Vagina (tissue), 2 donors: ENCODE results near the gene SMPD4. TPM values are rescaled to one million over a fixed set of nuclear protein-coding genes. Genes with fewer than 3 reads are reported as not detected.
"Not testable (repeated sequence)": the region's sequence is repeated elsewhere in the genome, so short reads cannot be mapped to it uniquely, and the experiment has no call there.

ENCODE experiments used
- DNase-seq, 2 donors: peaks; one replicate each; pipeline ENCODE4 v3.0.0-alpha.2; 2017; ENCODE audit errors: extremely low spot score in 2 of 2
- H3K27ac ChIP-seq: fragments of 200-600 bp; sonication (generic); one replicate; pipeline ENCODE4 v1.5.1; 2019
- H3K27me3 ChIP-seq: fragments of 200-600 bp; sonication (generic); one replicate; pipeline ENCODE4 v1.5.1; 2019
- H3K36me3 ChIP-seq, 2 donors: fragments of 200-600 bp; sonication (generic); one replicate each; pipeline ENCODE4 v1.5.1; 2017 to 2019
- H3K4me1 ChIP-seq: fragments of 200-600 bp; sonication (generic); one replicate; pipeline ENCODE4 v1.5.1; 2019
- H3K4me3 ChIP-seq, 2 donors: fragments of 200-600 bp; sonication (generic); 1 replicate in 1 of 2; 2 replicates in 1 of 2; pipeline ENCODE4 v1.5.1; 2016 to 2019
- H3K9me3 ChIP-seq: fragments of 200-600 bp; sonication (generic); one replicate; pipeline ENCODE4 v1.5.1; 2019
- CTCF ChIP-seq, 3 experiments: fragments of 450-650 bp in 2 of 3; fragments of 200-600 bp in 1 of 3; sonication (generic) in 1 of 3; IDR thresholded peaks; one replicate each; pipeline ENCODE4 v1.5.1; 2017 to 2019; ENCODE audit warnings: antibody characterized with exemption in 3 of 3, mild to moderate bottlenecking in 2 of 3, moderate library complexity in 2 of 3
- POLR2A ChIP-seq, 2 donors: fragments of 450-650 bp; IDR thresholded peaks; one replicate each; pipeline ENCODE4 v1.6.1; 2017; ENCODE audit warnings: antibody characterized with exemption in 2 of 2, mild to moderate bottlenecking in 2 of 2, moderate library complexity in 2 of 2
- POLR2AphosphoS5 ChIP-seq, 2 donors: sonication (generic); formaldehyde crosslinking; IDR thresholded peaks; one replicate each; pipeline ENCODE4 v1.9.0; 2017; ENCODE audit warnings: antibody characterized with exemption in 2 of 2, mild to moderate bottlenecking in 2 of 2, low read depth in 1 of 2; ENCODE audit not compliant: insufficient read depth in 1 of 2
- intact Hi-C: fragments of 100-400 bp; cut with DNase I; formaldehyde crosslinking; loops from one replicate; pipeline ENCODE4 v1.15.1; 2023
- total RNA-seq: library from RNA; depleted of rRNA; stranded (reverse); fragments of >200 nt; gene quantifications from one replicate; pipeline ENCODE4 v1.2.3, GENCODE V29; 2016

SMPD4 gene
- total RNA-seq, 1 donor from 2014 or later, result 45.2 TPM

- intact Hi-C loops, result not testable (repeated sequence)
These were observed 25.3 kb downstream of the SMPD4 start for GRCh38 chr2:130155956-130156623.

GRCh38 chr2:130154773-130155765 is 26.3 kb downstream of the SMPD4 start:
- Histone ChIP-seq H3K9me3 (no peaks in the 10 kb centered on the region), H3K27me3 (no peaks in the 10 kb centered on the region), H3K4me1 (no peaks in the 10 kb centered on the region), H3K27ac (no peak overlapping the region), H3K36me3 (peaks cover 0 to 25% of the 10 kb centered on the region in 2 donors), H3K4me3 (no peak overlapping the region)
- DNase-seq, result no peak
- intact Hi-C loops, result no loop called here
- TF ChIP-seq CTCF (IDR thresholded peaks at IDR 0.05) (no peak), POLR2A (IDR thresholded peaks at IDR 0.05) (no peak), POLR2AphosphoS5 (IDR thresholded peaks at IDR 0.05; ENCODE audit: insufficient read depth in 1 of 2, low read depth in 1 of 2) (no peak)

More at GRCh38 chr2:130155956-130156623, 25.3 kb downstream of the SMPD4 start:
- peaks cover 0 to 25% of the 10 kb centered on the region in 2 donors for H3K36me3 ChIP-seq
- not testable (repeated sequence) for H3K27me3 ChIP-seq, DNase-seq, H3K9me3 ChIP-seq, H3K4me1 ChIP-seq, H3K4me3 ChIP-seq, H3K27ac ChIP-seq
- TF ChIP-seq CTCF (IDR thresholded peaks at IDR 0.05), result peak in 1 of 3 experiments; percentile 23

- H3K4me3 ChIP-seq, DNase-seq, intact Hi-C loops: not testable (repeated sequence)
These were observed 27.0 kb downstream of the SMPD4 start for GRCh38 chr2:130154423-130154770.

GRCh38 chr2:130153721-130154422 is 27.5 kb downstream of the SMPD4 start:
- H3K27me3 ChIP-seq, DNase-seq, H3K4me3 ChIP-seq, intact Hi-C loops, H3K9me3 ChIP-seq, H3K27ac ChIP-seq, H3K4me1 ChIP-seq: not testable (repeated sequence)
- peaks cover 0 to 25% of the 10 kb centered on the region in 2 donors for H3K36me3 ChIP-seq

More at GRCh38 chr2:130154423-130154770, 27.0 kb downstream of the SMPD4 start:
- not testable (repeated sequence) for H3K9me3 ChIP-seq, H3K4me1 ChIP-seq, H3K27me3 ChIP-seq, H3K27ac ChIP-seq
- peaks cover 0 to 25% of the 10 kb centered on the region in 2 donors for H3K36me3 ChIP-seq

- Histone ChIP-seq H3K27ac (no peak overlapping the region), H3K27me3 (no peaks in the 10 kb centered on the region), H3K9me3 (no peaks in the 10 kb centered on the region), H3K4me3 (no peak overlapping the region), H3K36me3 (peaks cover 0 to 25% of the 10 kb centered on the region in 2 donors), H3K4me1 (no peaks in the 10 kb centered on the region)
- TF ChIP-seq POLR2AphosphoS5 (IDR thresholded peaks at IDR 0.05; ENCODE audit: insufficient read depth in 1 of 2, low read depth in 1 of 2) (no peak), CTCF (IDR thresholded peaks at IDR 0.05) (no peak), POLR2A (IDR thresholded peaks at IDR 0.05) (no peak)
- no peak for DNase-seq
- intact Hi-C loops, result no loop called here
These were observed 28.4 kb downstream of the SMPD4 start for GRCh38 chr2:130152816-130153595.

- H3K4me1 ChIP-seq, H3K4me3 ChIP-seq, H3K9me3 ChIP-seq, DNase-seq, intact Hi-C loops, H3K27ac ChIP-seq, H3K27me3 ChIP-seq: not testable (repeated sequence)
- peaks cover 0 to 25% of the 10 kb centered on the region in 2 donors for H3K36me3 ChIP-seq
These were observed 29.1 kb downstream of the SMPD4 start for GRCh38 chr2:130152136-130152815.

GRCh38 chr2:130151145-130151512 is 30.3 kb downstream of the SMPD4 start:
- H3K27me3 ChIP-seq, H3K27ac ChIP-seq, H3K4me3 ChIP-seq, H3K9me3 ChIP-seq, intact Hi-C loops, DNase-seq, H3K4me1 ChIP-seq: not testable (repeated sequence)
- peaks cover 0 to 22% of the 10 kb centered on the region in 2 donors for H3K36me3 ChIP-seq
